B cell (primary cell): ENCODE data around the gene ZMAT3. TPM values are rescaled to one million over a fixed set of nuclear protein-coding genes. Genes with fewer than 3 reads are reported as not detected.

Experiments used
- ATAC-seq: fragments of 200-7000 bp; cut with Tn5 transposase; one replicate; pipeline ENCODE4 v1.10.0; 2021; ENCODE audit warnings: low read depth, mild to moderate bottlenecking, moderate number of reproducible peaks, moderate library complexity
- CTCF ChIA-PET: fragments of 350-600 bp; sonication (Branson Sonifier 250); formaldehyde crosslinking; loops from one replicate; lab custom pipeline; 2021; ENCODE audit warnings: antibody characterized with exemption, inconsistent platforms; lab: Charles Lee
- POLR2A ChIA-PET: fragments of 350-600 bp; sonication (Branson Sonifier 250); formaldehyde crosslinking; loops from one replicate; lab custom pipeline; 2021; ENCODE audit warnings: antibody characterized with exemption; lab: Charles Lee
- DNase-seq: peaks from one replicate; pipeline ENCODE4 v3.0.0; 2013
- H2AFZ ChIP-seq: 2 replicates; pipeline ENCODE4 v1.6.1; 2012; ENCODE audit warnings: mild to moderate bottlenecking, low read depth, low read length; ENCODE audit not compliant: insufficient read depth, poor library complexity, severe bottlenecking
- H3K27ac ChIP-seq, 2 donors: 1 replicate in 1 of 2; 2 replicates in 1 of 2; pipeline ENCODE4 v1.5.1; 2012 to 2013; ENCODE audit warnings: low read length in 2 of 2, mild to moderate bottlenecking in 2 of 2, moderate library complexity in 1 of 2
- H3K27me3 ChIP-seq, 4 experiments: fragments of 200-600 bp in 1 of 4; sonication (generic) in 1 of 4; replicated peaks in 1 of 4; 1 replicate in 2 of 4; 2 replicates in 2 of 4; pipeline versions ENCODE4 v1.6.1 to v1.7.0; 2013 to 2016; ENCODE audit warnings: low read length in 3 of 4, mild to moderate bottlenecking in 2 of 4, mixed read lengths in 1 of 4, moderate library complexity in 1 of 4; ENCODE audit not compliant: insufficient read depth in 4 of 4, control insufficient read depth in 3 of 4; ENCODE audit errors: control extremely low read depth in 1 of 4
- H3K36me3 ChIP-seq, 2 experiments: replicated peaks in 1 of 2; 1 replicate in 1 of 2; 2 replicates in 1 of 2; pipeline versions ENCODE4 v1.6.1 to v1.7.1; 2013; ENCODE audit warnings: low read length in 1 of 2; ENCODE audit not compliant: insufficient read depth in 2 of 2, control insufficient read depth in 1 of 2; ENCODE audit errors: control extremely low read depth in 1 of 2, extremely low read depth in 1 of 2
- H3K4me1 ChIP-seq, 2 donors: fragments of 200-600 bp in 1 of 2; sonication (generic) in 1 of 2; 1 replicate in 1 of 2; 2 replicates in 1 of 2; pipeline versions ENCODE4 v1.5.1 to v1.6.1; 2013 to 2017; ENCODE audit warnings: low read length in 2 of 2; ENCODE audit not compliant: control insufficient read depth in 2 of 2, insufficient read depth in 2 of 2
- H3K4me2 ChIP-seq: replicated peaks from 2 replicates; pipeline ENCODE3; 2012; ENCODE audit warnings: mild to moderate bottlenecking, low read depth, low read length; ENCODE audit not compliant: poor library complexity, severe bottlenecking
- H3K4me3 ChIP-seq, 5 experiments: fragments of 200-600 bp in 1 of 5; sonication (generic) in 1 of 5; 1 replicate in 3 of 5; 2 replicates in 2 of 5; pipeline versions ENCODE4 v1.5.1 to v1.7.0; 2011 to 2016; ENCODE audit warnings: low read length in 4 of 5, mild to moderate bottlenecking in 4 of 5, low read depth in 2 of 5, control low read depth in 1 of 5, moderate library complexity in 1 of 5; ENCODE audit not compliant: insufficient read depth in 1 of 5; ENCODE audit errors: control extremely low read depth in 1 of 5, extremely low read depth in 1 of 5
- H3K79me2 ChIP-seq: fragments of 200-600 bp; sonication (generic); one replicate; pipeline ENCODE4 v1.6.0; 2016; ENCODE audit warnings: low read length; ENCODE audit not compliant: control insufficient read depth, insufficient read depth
- H3K9ac ChIP-seq: fragments of 200-600 bp; sonication (generic); 2 replicates; pipeline ENCODE4 v1.6.1; 2017; ENCODE audit warnings: mild to moderate bottlenecking, low read length, moderate library complexity
- H3K9me3 ChIP-seq, 3 donors: one replicate each; pipeline versions ENCODE4 v1.6.1 to v1.7.1; 2013; ENCODE audit warnings: low read length in 2 of 3; ENCODE audit not compliant: control insufficient read depth in 2 of 3, insufficient read depth in 1 of 3; ENCODE audit errors: control extremely low read depth in 1 of 3
- H4K20me1 ChIP-seq: 2 replicates; pipeline ENCODE4 v1.6.0; 2012; ENCODE audit warnings: mild to moderate bottlenecking, low read length; ENCODE audit not compliant: insufficient read depth, control insufficient read depth, poor library complexity, severe bottlenecking
- H3K27ac Mint-ChIP-seq: one replicate; pipeline ENCODE4 v1.8.0; 2021; ENCODE audit warnings: mixed read lengths
- H3K27me3 Mint-ChIP-seq: one replicate; pipeline ENCODE4 v1.8.0; 2021; ENCODE audit warnings: mixed read lengths
- H3K4me1 Mint-ChIP-seq: one replicate; pipeline ENCODE4 v1.8.0; 2021; ENCODE audit warnings: mixed read lengths
- H3K4me3 Mint-ChIP-seq: one replicate; pipeline ENCODE4 v1.8.0; 2021; ENCODE audit warnings: mixed read lengths
- H3K9me3 Mint-ChIP-seq: one replicate; pipeline ENCODE4 v1.8.0; 2022; ENCODE audit warnings: mixed read lengths; ENCODE audit not compliant: insufficient read depth
- EZH2 ChIP-seq: IDR thresholded peaks from 2 replicates; pipeline ENCODE4 v1.6.1; 2012; ENCODE audit warnings: borderline replicate concordance, low read depth, mild to moderate bottlenecking, moderate library complexity, low read length; ENCODE audit not compliant: insufficient read depth, poor library complexity, severe bottlenecking
- WGBS: methylation state at CpG from one replicate; pipeline ENCODE4 v1.1.5; 2013; ENCODE audit warnings: missing lambda C conversion rate; ENCODE audit not compliant: insufficient coverage; 5-methylcytosine and 5-hydroxymethylcytosine counted together
- intact Hi-C: fragments of 100-400 bp; cut with micrococcal nuclease; formaldehyde crosslinking; loops from one replicate; pipeline ENCODE4 v1.10.0; 2022
- polyA plus RNA-seq: library from polyadenylated mRNA; depleted of rRNA; stranded (reverse); fragments of >200 nt; gene quantifications from 2 replicates; pipeline ENCODE4 v1.2.3, GENCODE V29; 2012
- total RNA-seq, 2 donors: library from RNA; stranded (reverse); fragments of 120-200 nt in 1 of 2; gene quantifications; 1 replicate in 1 of 2; 2 replicates in 1 of 2; pipeline versions ENCODE4 v1.2.3 to v1.2.4, GENCODE V29; 2013 to 2022
- TF ChIP-seq, protein P1 (sequence below): fragments of 200-600 bp; IDR thresholded peaks from one replicate; pipeline ENCODE4 v1.8.0; 2022; ENCODE audit warnings: antibody characterized with exemption, mild to moderate bottlenecking

ZMAT3 gene
- total and polyA plus RNA-seq, 2 donors (not counting 1 experiment from before 2014, with no cell fraction given) = 3.6 to 19.5 TPM

DNA sequence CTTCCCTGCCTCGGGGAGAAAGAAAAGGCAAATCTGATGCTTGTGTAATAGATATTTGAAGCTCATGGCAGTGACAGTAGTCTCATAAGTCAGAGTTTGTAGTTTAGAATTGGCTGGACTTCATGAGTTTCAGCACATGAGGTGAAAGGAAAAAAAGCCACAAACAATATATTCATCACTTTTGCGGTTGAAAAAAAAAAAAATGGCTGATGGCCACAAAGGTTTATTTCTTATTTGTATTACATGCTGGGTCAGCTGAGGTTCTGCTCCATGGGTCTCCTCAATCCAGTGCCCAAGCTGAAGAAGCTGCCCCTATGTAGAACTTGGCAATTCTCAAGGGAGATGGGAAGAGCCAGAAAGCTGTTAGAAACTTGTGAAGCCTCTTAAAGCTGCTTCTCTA lies 2.2 kb upstream of the ZMAT3 start:
- intact Hi-C loops = loop anchor here (5.0 kb wide), 1 partner anchor 578 kb away; the partner anchor contains the start of gene USP13

DNA sequence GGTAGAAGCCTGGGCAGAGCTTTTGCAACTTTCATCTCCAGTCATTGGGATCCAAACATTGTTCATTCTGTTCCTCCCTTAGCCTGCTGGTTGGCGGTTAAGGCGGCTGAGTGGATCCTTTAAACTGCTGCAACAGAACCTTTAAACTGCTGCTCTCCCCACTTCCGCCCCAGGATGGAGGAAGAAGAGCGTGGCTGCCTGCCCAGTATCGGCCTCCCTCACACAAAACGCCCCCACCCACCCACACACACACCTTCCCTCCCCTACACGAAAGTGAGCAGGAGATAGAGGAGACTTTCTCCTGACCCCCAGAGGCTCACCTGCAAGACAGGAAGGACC lies 460 bp upstream of the ZMAT3 start:
- H3K27me3 Mint-ChIP-seq = no peaks in the 10 kb centered on the region
- TF ChIP-seq EZH2 = no peak
- TF ChIP-seq, protein P1, sequence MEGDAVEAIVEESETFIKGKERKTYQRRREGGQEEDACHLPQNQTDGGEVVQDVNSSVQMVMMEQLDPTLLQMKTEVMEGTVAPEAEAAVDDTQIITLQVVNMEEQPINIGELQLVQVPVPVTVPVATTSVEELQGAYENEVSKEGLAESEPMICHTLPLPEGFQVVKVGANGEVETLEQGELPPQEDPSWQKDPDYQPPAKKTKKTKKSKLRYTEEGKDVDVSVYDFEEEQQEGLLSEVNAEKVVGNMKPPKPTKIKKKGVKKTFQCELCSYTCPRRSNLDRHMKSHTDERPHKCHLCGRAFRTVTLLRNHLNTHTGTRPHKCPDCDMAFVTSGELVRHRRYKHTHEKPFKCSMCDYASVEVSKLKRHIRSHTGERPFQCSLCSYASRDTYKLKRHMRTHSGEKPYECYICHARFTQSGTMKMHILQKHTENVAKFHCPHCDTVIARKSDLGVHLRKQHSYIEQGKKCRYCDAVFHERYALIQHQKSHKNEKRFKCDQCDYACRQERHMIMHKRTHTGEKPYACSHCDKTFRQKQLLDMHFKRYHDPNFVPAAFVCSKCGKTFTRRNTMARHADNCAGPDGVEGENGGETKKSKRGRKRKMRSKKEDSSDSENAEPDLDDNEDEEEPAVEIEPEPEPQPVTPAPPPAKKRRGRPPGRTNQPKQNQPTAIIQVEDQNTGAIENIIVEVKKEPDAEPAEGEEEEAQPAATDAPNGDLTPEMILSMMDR = no peak
- ATAC-seq (peak; percentile 38), DNase-seq (no peak)
- H3K4me3 ChIP-seq = peak overlapping the region; percentile 61 to 85 (median 80)
- peak overlapping the region; percentile 91 for H2AFZ ChIP-seq
- peak overlapping the region; percentile 83 for H3K4me2 ChIP-seq
- H3K27me3 ChIP-seq = no peaks in the 10 kb centered on the region
- no peaks in the 10 kb centered on the region for H3K9me3 Mint-ChIP-seq
- H3K36me3 ChIP-seq = peaks cover 0 to 7% of the 10 kb centered on the region in 2 experiments
- peaks cover 62% of the 10 kb centered on the region for H3K4me1 Mint-ChIP-seq
- ChIA-PET POLR2A (no interaction called here), CTCF (interaction anchor here (0.7 to 4.9 kb wide), 4 partner anchors 21 to 248 kb away, joined by 3 to 40 read pairs (median 14); no protein-coding TSS in a partner anchor)
- no peaks in the 10 kb centered on the region for H4K20me1 ChIP-seq
- H3K4me3 Mint-ChIP-seq = peak overlapping the region; percentile 100
- peak overlapping the region; percentile 87 for H3K9ac ChIP-seq
- peaks cover 36 to 41% of the 10 kb centered on the region in 2 donors for H3K4me1 ChIP-seq
- H3K79me2 ChIP-seq = peaks cover 46% of the 10 kb centered on the region
- H3K9me3 ChIP-seq = no peaks in the 10 kb centered on the region
- H3K27ac Mint-ChIP-seq = peak overlapping the region; percentile 89
- H3K27ac ChIP-seq = peak overlapping the region; percentile 89 to 92
- WGBS = no CpG with 5 or more reads among the region's 7 CpGs
- intact Hi-C loops = loop anchor here (5.0 kb wide), 1 partner anchor 580 kb away; the partner anchor contains the start of gene USP13

More for the DNA sequence above, 2.2 kb upstream of the ZMAT3 start:
- H4K20me1 ChIP-seq = no peaks in the 10 kb centered on the region
- peak overlapping the region; percentile 47 for H3K4me3 Mint-ChIP-seq
- no peaks in the 10 kb centered on the region for H3K36me3 ChIP-seq
- H3K9me3 Mint-ChIP-seq = no peaks in the 10 kb centered on the region
- peak overlapping the region; percentile 40 to 71 for H3K27ac ChIP-seq
- no CpG with 5 or more reads among the region's 2 CpGs for WGBS
- no peaks in the 10 kb centered on the region for H3K27me3 Mint-ChIP-seq
- peak overlapping the region; percentile 54 for H3K4me2 ChIP-seq
- H3K4me1 ChIP-seq = peaks cover 36 to 41% of the 10 kb centered on the region in 2 donors
- H2AFZ ChIP-seq = peak overlapping the region; percentile 31
- no peak overlapping the region for H3K9ac ChIP-seq
- ChIA-PET POLR2A (interaction anchor here (1.0 kb wide), 1 partner anchor 75 kb away, joined by 3 read pairs; no protein-coding TSS in a partner anchor), CTCF (interaction anchor here (0.6 to 4.8 kb wide), 9 partner anchors 23 to 488 kb away, joined by 3 to 23 read pairs (median 5); partner anchors contain the start of gene PIK3CA)
- H3K27me3 ChIP-seq = no peaks in the 10 kb centered on the region
- H3K27ac Mint-ChIP-seq = peak overlapping the region; percentile 82
- H3K79me2 ChIP-seq = peaks cover 30% of the 10 kb centered on the region
- H3K4me1 Mint-ChIP-seq = peaks cover 56% of the 10 kb centered on the region
- no peak for TF ChIP-seq EZH2
- TF ChIP-seq, protein P1 = no peak
- DNase-seq = no peak
- H3K9me3 ChIP-seq = no peaks in the 10 kb centered on the region
- no peak for ATAC-seq
- H3K4me3 ChIP-seq = no peak overlapping the region
